ENCODE measurements around the gene KHDRBS2.

DNA sequence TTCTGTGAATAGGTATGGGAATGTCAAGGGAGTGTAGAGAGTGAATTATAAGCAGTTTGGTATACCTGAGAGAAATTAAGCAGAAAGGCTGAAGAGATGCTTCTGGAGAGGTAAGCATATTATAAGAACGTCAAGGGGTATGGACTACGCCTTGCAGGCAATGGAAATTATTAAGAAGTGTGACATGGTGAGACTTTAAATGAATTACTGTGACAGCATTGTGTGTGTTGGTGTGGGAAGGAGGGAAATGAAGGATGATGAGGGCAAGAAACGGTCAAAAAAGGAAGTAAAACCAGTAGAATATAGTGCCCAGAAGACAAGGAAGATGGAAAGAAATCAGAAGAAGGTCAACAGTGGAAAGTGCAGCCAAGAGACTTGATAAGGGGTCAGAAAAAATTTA is 5.9 kb downstream of the KHDRBS2 start:
- TF ChIP-seq EZH2 (IDR thresholded peaks at IDR 0.05; ENCODE audit: insufficient read depth, low read length), result no peak
- no peak for TF ChIP-seq CTCF (IDR thresholded peaks at IDR 0.05; ENCODE audit: insufficient read depth, low read depth, low read length)

Measured in astrocyte (in vitro differentiated cells and primary cell).